Measurements from ENCODE around the gene SYVN1.
"Not testable (repeated sequence)": the region's sequence is repeated elsewhere in the genome, so short reads cannot be mapped to it uniquely, and the experiment has no call there.

The SYVN1 gene

GRCh38 chr11:65126624-65127274, 7.6 kb downstream of the SYVN1 start:
- no peak for FAIRE-seq

GRCh38 chr11:65125197-65126056, 8.9 kb downstream of the SYVN1 start:
- FAIRE-seq, result no peak

DNA sequence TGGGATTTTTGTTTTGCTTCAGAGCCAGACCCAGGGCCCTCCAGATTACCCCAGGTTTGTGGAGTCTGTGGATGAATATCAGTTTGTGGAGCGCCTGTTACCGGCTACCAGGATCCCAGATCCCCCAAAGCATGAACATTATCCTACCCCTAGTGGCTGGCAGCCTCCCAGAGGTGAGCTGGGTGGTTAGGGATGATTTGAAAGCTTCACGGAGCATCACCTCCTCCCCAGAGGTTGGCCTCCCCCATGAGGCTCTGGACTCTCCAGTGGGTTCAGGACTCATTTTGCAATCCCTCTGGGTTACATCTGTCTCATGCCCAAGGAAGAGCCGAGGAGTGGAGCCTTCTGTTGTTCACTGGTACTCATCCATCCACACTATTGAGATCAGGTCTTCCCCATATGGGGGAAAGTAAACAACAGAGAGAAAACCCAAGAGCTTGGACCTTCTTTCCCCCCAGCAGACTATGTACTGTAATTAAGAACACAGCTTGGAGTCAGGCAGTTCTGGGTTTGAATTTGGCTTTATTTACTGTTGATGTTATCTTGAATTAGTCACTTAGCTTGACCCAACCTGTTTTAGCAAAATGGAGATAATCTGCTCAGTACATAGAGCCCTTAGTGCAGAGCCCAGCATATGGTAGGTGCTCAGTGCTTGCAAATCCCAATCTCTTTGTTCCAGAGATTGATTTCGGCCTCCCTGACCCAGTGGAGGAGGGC, 9.7 kb downstream of the SYVN1 start:
- no peak for FAIRE-seq

- FAIRE-seq, result peak; percentile 94
Observed at GRCh38 chr11:65121865-65122696, 12.2 kb downstream of the SYVN1 start, which contains the start of the genes FAU and MRPL49. Gene FAU, minus strand, starts transcription at chr11:65122134. Its CDS starts 321 bp downstream, at chr11:65121813. Gene MRPL49, plus strand, starts transcription at chr11:65122321. Its CDS starts 26 bp downstream, at chr11:65122347.

DNA sequence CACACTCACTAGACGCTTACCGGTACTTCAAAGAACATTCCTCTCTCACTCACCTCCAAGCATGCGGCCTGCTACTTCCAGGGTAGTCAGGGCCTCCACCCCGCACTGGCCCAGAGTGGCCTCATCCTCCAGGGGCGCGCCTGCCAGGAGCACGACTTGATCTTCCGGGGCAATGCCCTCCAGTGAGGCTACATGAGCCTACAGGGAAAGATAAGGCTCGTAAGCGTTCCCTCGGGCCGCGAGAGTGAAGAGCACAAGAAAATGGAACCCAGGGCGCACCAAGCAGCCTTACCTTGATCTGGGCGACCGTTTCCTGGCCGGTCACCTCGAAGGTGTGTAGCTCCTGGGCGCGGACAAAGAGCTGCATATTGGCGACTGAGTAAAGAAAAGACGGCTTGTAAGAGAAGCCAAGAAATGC, 12.9 kb downstream of the SYVN1 start:
- FAIRE-seq, result no peak

DNA sequence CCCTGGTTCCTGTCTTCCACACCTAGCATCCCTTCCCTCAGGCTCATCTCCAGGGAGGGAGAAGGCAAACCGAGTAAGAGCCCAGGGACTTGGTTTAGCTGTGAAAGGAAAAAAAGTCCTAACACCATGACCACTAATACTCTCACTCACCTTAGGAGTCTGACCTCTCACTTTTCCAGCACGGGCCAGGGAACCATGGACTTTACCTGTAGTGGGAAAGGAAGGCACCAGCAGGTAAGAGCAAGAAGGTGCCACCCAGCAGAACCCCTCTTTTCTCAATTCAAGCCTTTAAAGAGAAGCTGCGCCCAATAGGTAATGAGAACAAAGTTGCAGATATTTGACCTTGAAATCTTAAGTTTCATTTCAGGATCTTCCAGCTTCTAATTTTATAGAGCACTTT, 13.5 kb downstream of the SYVN1 start:
- no peak for FAIRE-seq

- FAIRE-seq, result no peak
Observed at GRCh38 chr11:65119670-65119995, 14.7 kb downstream of the SYVN1 start.

DNA sequence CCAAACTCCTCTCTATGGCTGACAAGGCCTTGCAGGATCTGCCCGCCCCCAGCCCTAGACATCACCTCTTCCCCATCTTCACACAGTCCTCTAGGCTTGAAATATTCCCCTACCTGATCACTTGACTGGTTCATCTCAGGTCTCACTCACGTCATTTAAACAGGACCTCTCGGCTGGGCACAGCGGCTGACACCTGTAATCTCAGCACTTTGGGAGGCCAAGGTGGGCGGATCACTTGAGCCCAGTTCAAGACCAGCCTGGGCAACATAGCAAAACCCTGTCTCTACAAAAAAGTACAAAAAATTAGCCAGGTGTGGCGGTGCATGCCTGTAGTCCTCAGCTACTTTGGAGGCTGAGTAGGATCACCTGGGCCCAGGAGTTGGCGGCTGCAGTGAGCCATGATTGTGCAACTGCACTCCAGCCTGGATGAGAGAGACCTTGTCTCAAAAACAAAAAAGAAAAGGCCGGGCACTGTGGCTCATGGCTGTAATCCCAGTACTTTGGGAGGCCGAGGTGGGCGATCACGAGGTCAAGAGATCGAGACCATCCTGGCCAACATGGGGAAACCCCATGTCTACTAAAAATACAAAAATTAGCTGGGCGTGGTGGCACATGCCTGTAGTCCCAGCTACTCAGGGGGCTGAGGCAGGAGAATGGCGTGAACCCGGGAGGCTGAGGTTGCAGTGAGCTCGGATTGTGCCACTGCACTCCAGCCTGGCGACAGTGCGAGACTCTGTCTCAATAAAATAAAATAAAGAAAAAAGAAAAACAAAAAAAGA, 15.2 kb downstream of the SYVN1 start:
- FAIRE-seq, result not testable (repeated sequence)

- no peak for FAIRE-seq
Observed at GRCh38 chr11:65118097-65118837, 16.1 kb downstream of the SYVN1 start.

DNA sequence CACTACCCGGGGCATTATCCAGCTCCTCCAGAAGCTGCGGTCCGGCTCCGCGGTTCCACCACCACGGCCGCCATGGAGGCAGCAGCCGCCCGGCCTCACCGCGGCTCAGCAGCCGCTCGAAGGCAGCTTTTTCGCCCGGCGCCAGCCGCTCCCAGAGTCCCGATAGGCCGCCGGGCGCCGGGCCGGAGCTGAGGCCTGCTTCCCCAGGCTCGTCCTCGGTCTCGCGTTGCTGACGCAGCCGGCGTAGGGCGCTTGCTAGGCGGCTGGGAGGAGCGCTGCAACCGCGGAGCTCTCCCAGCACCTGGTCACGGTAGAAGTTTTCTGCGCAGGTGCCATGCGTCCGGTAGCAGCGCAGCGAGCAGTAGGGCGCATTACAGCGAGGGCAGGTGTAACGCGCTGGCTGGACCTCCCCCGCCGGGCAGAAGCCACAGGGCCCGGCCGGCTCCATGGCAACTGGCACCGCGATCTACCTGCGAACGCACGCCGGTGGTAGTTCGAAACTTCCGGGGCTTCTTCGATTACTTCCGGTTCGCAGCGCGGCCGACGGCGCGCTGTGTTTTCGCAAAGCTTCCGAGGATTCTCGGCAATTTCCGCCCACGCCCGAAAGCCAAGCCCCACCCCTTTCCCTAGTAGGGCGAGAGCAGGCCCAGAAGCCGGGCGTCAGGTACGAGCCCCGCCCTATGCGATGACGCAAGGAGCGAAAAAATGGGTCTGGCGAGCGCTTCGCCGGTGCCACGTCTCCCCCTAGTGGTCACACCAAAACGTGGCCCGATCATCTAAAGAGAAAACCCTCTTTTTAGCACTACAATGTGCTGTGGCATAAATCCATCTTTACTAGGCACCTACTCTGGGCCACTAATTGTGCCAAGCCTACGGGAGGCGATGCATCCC, 16.9 kb downstream of the SYVN1 start, which contains the start of gene ZNHIT2:
ZNHIT2 (minus strand) TSS at position 496 of the 891 bp plus-strand sequence; CDS start at position 448, 48 bp downstream.
- FAIRE-seq, result peak; percentile 99

- no peak for FAIRE-seq
Observed at GRCh38 chr11:65116370-65117205, 17.7 kb downstream of the SYVN1 start.

GRCh38 chr11:65115361-65116082, 18.8 kb downstream of the SYVN1 start:
- no peak for FAIRE-seq

GRCh38 chr11:65114538-65115171, 19.7 kb downstream of the SYVN1 start:
- FAIRE-seq, result no peak

GRCh38 chr11:65113839-65114238, 20.5 kb downstream of the SYVN1 start:
- FAIRE-seq, result no peak

GRCh38 chr11:65113361-65113756, 21.0 kb downstream of the SYVN1 start:
- FAIRE-seq, result no peak

- FAIRE-seq, result no peak
Observed at GRCh38 chr11:65112546-65113360, 21.6 kb downstream of the SYVN1 start.

Measured in G401.6 (cell line).